SU-DHL-6 (cell line): Measurements from ENCODE around the gene PLCL1.

ENCODE experiments used
- H2AFZ ChIP-seq: fragments of 200-600 bp; sonication (generic); 2 replicates; pipeline ENCODE4 v1.6.1; 2014; ENCODE audit warnings: low read depth, mild to moderate bottlenecking, moderate library complexity, mixed read lengths, antibody characterized with exemption, low read length; ENCODE audit not compliant: severe bottlenecking
- H3F3A ChIP-seq: fragments of 200-600 bp; shearing (Covaris generic); 2 replicates; pipeline ENCODE4 v1.6.0; 2016; ENCODE audit warnings: antibody characterized with exemption, mild to moderate bottlenecking; ENCODE audit not compliant: insufficient read depth
- H3K27ac ChIP-seq: fragments of 200-600 bp; sonication (generic); 2 replicates; pipeline ENCODE4 v1.5.1; 2016; ENCODE audit warnings: low read depth, mild to moderate bottlenecking, low read length, moderate library complexity, mixed read lengths
- H3K27me3 ChIP-seq: fragments of 200-600 bp; sonication (generic), shearing (Covaris generic); 2 replicates; pipeline ENCODE4 v1.6.0; 2014; ENCODE audit warnings: mild to moderate bottlenecking, low read length
- H3K36me3 ChIP-seq: fragments of 200-600 bp; sonication (generic); 2 replicates; pipeline ENCODE4 v1.6.1; 2014; ENCODE audit warnings: mild to moderate bottlenecking, low read length, mixed read lengths
- H3K4me2 ChIP-seq: fragments of 300-600, 200-600 bp; shearing (Covaris generic), sonication (generic); 2 replicates; pipeline ENCODE4 v1.6.0; 2014; ENCODE audit warnings: low read length, low read depth, mild to moderate bottlenecking; ENCODE audit not compliant: poor library complexity, severe bottlenecking
- H3K4me3 ChIP-seq: fragments of 200-600 bp; sonication (generic); 2 replicates; pipeline ENCODE4 v1.5.1; 2014; ENCODE audit warnings: antibody characterized with exemption, low read length, mild to moderate bottlenecking, mixed read lengths; ENCODE audit not compliant: insufficient read depth, poor library complexity, severe bottlenecking
- H3K79me2 ChIP-seq: fragments of 200-600 bp; sonication (generic); 2 replicates; pipeline ENCODE4 v1.6.1; 2014; ENCODE audit warnings: mild to moderate bottlenecking, low read length, moderate library complexity; ENCODE audit not compliant: insufficient read depth
- H3K9ac ChIP-seq: fragments of 200-600 bp; sonication (generic); 2 replicates; pipeline ENCODE4 v1.7.0; 2014; ENCODE audit warnings: mild to moderate bottlenecking, low read length
- H3K9me2 ChIP-seq: fragments of 200-600 bp; sonication (generic); replicated peaks from 2 replicates; pipeline ENCODE4 v1.6.1; 2014; ENCODE audit warnings: low read length; ENCODE audit not compliant: insufficient read depth
- H3K9me3 ChIP-seq: fragments of 200-600 bp; sonication (generic); 2 replicates; pipeline ENCODE4 v1.6.1; 2014; ENCODE audit warnings: low read length, mixed read lengths; ENCODE audit not compliant: insufficient read depth
- H4K20me1 ChIP-seq: fragments of 200-600 bp; sonication (generic); 2 replicates; pipeline ENCODE4 v1.6.1; 2014; ENCODE audit warnings: low read depth, mild to moderate bottlenecking, antibody characterized with exemption, low read length, moderate library complexity, mixed read lengths
- CTCF ChIP-seq: fragments of 200-600 bp; sonication (generic); IDR thresholded peaks from one replicate; pipeline ENCODE4 v1.5.1; 2017; ENCODE audit warnings: antibody characterized with exemption, mild to moderate bottlenecking, low read length, moderate library complexity; ENCODE audit not compliant: insufficient read depth, poor library complexity, severe bottlenecking
- EZH2phosphoT487 ChIP-seq: fragments of 200-600 bp; sonication (generic), shearing (Covaris generic); conservative IDR thresholded peaks from 2 replicates; pipeline ENCODE4 v1.6.1; 2018; ENCODE audit warnings: mild to moderate bottlenecking, antibody characterized with exemption, low read length, moderate library complexity, mixed read lengths

Gene PLCL1

GRCh38 chr2:197876524-197876923 lies 72.1 kb downstream of the PLCL1 start:
- Histone ChIP-seq H3K27ac (no peak overlapping the region), H3K27me3 (no peaks in the 10 kb centered on the region), H3K4me2 (no peak overlapping the region), H3K79me2 (no peaks in the 10 kb centered on the region), H3K9me3 (no peaks in the 10 kb centered on the region), H2AFZ (no peak overlapping the region), H3K36me3 (no peaks in the 10 kb centered on the region), H3K9me2 (no peaks in the 10 kb centered on the region), H3K9ac (no peak overlapping the region), H3K4me3 (no peak overlapping the region), H4K20me1 (no peaks in the 10 kb centered on the region), H3F3A (no peaks in the 10 kb centered on the region)
- TF ChIP-seq CTCF, result no peak
- TF ChIP-seq EZH2phosphoT487, result no peak

- Histone ChIP-seq H2AFZ (no peak overlapping the region), H3K79me2 (no peaks in the 10 kb centered on the region), H3K4me3 (no peak overlapping the region), H3K4me2 (no peak overlapping the region), H3F3A (no peaks in the 10 kb centered on the region), H3K27ac (no peak overlapping the region), H3K9me2 (no peaks in the 10 kb centered on the region), H3K9me3 (no peaks in the 10 kb centered on the region), H3K36me3 (no peaks in the 10 kb centered on the region), H4K20me1 (no peaks in the 10 kb centered on the region), H3K9ac (no peak overlapping the region), H3K27me3 (no peaks in the 10 kb centered on the region)
- TF ChIP-seq EZH2phosphoT487, result no peak
- no peak for TF ChIP-seq CTCF
These were observed 72.6 kb downstream of the PLCL1 start for GRCh38 chr2:197877038-197877437.

DNA sequence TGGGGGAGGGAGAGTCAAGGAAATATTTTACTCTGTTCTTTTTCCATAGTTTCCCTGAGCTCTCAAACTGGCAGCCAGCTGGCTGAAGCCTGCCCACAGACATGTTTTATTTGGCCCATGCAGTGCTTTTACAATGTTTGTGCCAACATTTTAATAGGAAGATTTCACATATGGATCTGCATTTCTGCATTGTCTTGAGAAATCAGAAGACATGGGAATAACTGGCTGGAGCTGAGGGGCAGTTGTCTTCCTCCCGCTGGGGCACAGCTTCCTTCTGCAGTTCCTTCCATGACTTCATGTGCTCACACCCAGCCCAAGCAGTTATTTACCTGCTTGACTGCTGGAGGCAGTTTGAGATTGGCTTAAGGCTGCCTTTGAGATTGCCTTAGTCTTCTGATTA lies 74.4 kb downstream of the PLCL1 start:
- Histone ChIP-seq H3K27me3 (no peaks in the 10 kb centered on the region), H3K79me2 (no peaks in the 10 kb centered on the region), H3K4me3 (no peak overlapping the region), H3F3A (no peaks in the 10 kb centered on the region), H3K36me3 (no peaks in the 10 kb centered on the region), H4K20me1 (no peaks in the 10 kb centered on the region), H3K4me2 (no peak overlapping the region), H2AFZ (no peak overlapping the region), H3K9me2 (no peaks in the 10 kb centered on the region), H3K9me3 (no peaks in the 10 kb centered on the region), H3K9ac (no peak overlapping the region), H3K27ac (no peak overlapping the region)
- TF ChIP-seq EZH2phosphoT487 (no peak), CTCF (no peak)

DNA sequence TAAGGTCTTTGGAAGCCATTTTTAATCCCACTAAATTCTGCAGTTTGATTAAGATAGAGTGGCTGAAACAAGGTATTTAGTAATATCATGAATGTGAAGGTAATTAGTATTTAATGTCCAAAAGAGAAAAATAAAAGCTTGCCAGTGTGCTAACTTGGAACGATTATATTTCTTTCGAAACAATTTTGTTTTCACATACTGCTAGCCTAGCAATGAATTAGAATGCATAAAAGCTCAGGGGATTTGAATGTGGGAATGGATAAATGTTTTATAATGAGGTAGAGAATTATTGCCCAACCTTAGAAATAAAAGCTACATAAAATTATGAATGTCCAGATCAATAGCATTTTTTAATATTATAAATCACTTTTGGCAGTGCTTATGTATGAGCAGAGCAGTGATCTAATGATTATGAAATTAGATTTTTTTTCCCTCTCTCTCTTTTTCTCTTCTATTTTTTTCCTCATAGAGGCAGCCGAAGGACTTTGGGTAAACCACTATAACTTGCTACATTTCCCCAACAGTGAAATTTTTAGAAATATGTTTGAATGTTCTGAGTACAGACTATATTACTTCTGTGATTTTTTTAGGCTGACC lies 75.5 kb downstream of the PLCL1 start:
- H3K36me3 ChIP-seq, result no peaks in the 10 kb centered on the region
- H3K9me3 ChIP-seq, result no peaks in the 10 kb centered on the region
- no peaks in the 10 kb centered on the region for H3K79me2 ChIP-seq
- no peak overlapping the region for H3K4me2 ChIP-seq
- TF ChIP-seq EZH2phosphoT487 (no peak), CTCF (no peak)
- no peak overlapping the region for H2AFZ ChIP-seq
- no peaks in the 10 kb centered on the region for H4K20me1 ChIP-seq
- no peak overlapping the region for H3K9ac ChIP-seq
- H3K9me2 ChIP-seq, result no peaks in the 10 kb centered on the region
- no peaks in the 10 kb centered on the region for H3F3A ChIP-seq
- no peak overlapping the region for H3K27ac ChIP-seq
- H3K4me3 ChIP-seq, result no peak overlapping the region
- H3K27me3 ChIP-seq, result no peaks in the 10 kb centered on the region
